ENCODE measurements around the gene FBXO15.

Gene FBXO15

GRCh38 chr18:74152857-74153256 is 5.2 kb upstream of the FBXO15 start:
- no peak for DNase-seq

GRCh38 chr18:74152270-74152669 is 4.6 kb upstream of the FBXO15 start:
- DNase-seq: no peak

- no peak for DNase-seq
These were observed 2.2 kb upstream of the FBXO15 start for GRCh38 chr18:74149878-74150277.

GRCh38 chr18:74148543-74149070 is 973 bp upstream of the FBXO15 start:
- no peak for DNase-seq

GRCh38 chr18:74147491-74147778 is 199 bp downstream of the FBXO15 start:
- no peak for DNase-seq

- no peak for DNase-seq
These were observed 878 bp downstream of the FBXO15 start for GRCh38 chr18:74146756-74147155.

- DNase-seq: no peak
These were observed 5.4 kb downstream of the FBXO15 start for GRCh38 chr18:74142252-74142651.

GRCh38 chr18:74141667-74142066 is 6.0 kb downstream of the FBXO15 start:
- DNase-seq: no peak

- DNase-seq: no peak
These were observed 7.1 kb downstream of the FBXO15 start for GRCh38 chr18:74140582-74140981.

- no peak for DNase-seq
These were observed 7.7 kb downstream of the FBXO15 start for GRCh38 chr18:74139888-74140287.

- no peak for DNase-seq
These were observed 8.2 kb downstream of the FBXO15 start for GRCh38 chr18:74139411-74139810.

GRCh38 chr18:74137920-74138538 is 9.6 kb downstream of the FBXO15 start:
- DNase-seq: no peak

- no peak for DNase-seq
These were observed 15.4 kb downstream of the FBXO15 start for GRCh38 chr18:74132201-74132600.

- DNase-seq: no peak
These were observed 16.5 kb downstream of the FBXO15 start for GRCh38 chr18:74131124-74131523.

- DNase-seq: no peak
These were observed 19.5 kb downstream of the FBXO15 start for GRCh38 chr18:74128159-74128558.

- no peak for DNase-seq
These were observed 20.7 kb downstream of the FBXO15 start for GRCh38 chr18:74126684-74127655.

GRCh38 chr18:74124642-74125041 is 23.0 kb downstream of the FBXO15 start:
- DNase-seq: no peak

- DNase-seq: no peak
These were observed 24.4 kb downstream of the FBXO15 start for GRCh38 chr18:74123200-74123599.

GRCh38 chr18:74116633-74117554 is 30.7 kb downstream of the FBXO15 start:
- no peak for DNase-seq

- no peak for DNase-seq
These were observed 32.6 kb downstream of the FBXO15 start for GRCh38 chr18:74115046-74115445.

GRCh38 chr18:74114116-74114515 is 33.5 kb downstream of the FBXO15 start:
- no peak for DNase-seq

- no peak for DNase-seq
These were observed 33.9 kb downstream of the FBXO15 start for GRCh38 chr18:74113711-74114110.

GRCh38 chr18:74110976-74111375 is 36.7 kb downstream of the FBXO15 start:
- no peak for DNase-seq
